HepG2 (cell line): Measurements from ENCODE around the gene FAM229B. TPM values are rescaled to one million over a fixed set of nuclear protein-coding genes. Genes with fewer than 3 reads are reported as not detected.

Source experiments
- ATAC-seq: fragments of 200-7000 bp; cut with Tn5 transposase; 3 replicates; pipeline ENCODE4 v1.9.1; 2020; ENCODE audit warnings: mild to moderate bottlenecking, moderate library complexity
- BruUV-seq: library from RNA; stranded (reverse); fragments of 400-500 nt; replicated peaks from 2 replicates; lab custom pipeline; 2021; lab: Mats Ljungman, UMichigan
- CTCF ChIA-PET: fragments of 300-600 bp; formaldehyde crosslinking; extraction: SDS; loops from one replicate; lab custom pipeline; 2021; ENCODE audit warnings: low total read pairs, inconsistent platforms, low intra/inter-chr PET ratio; lab: Yijun Ruan, JAX
- POLR2A ChIA-PET: fragments of 350-600 bp; sonication (Branson Sonifier 250); formaldehyde crosslinking; loops from one replicate; lab custom pipeline; 2020; ENCODE audit warnings: antibody characterized with exemption, inconsistent platforms; lab: Yijun Ruan, JAX
- DNase-seq: peaks from one replicate; pipeline ENCODE4 v3.0.0-alpha.2; 2015; ENCODE audit warnings: low spot score
- FAIRE-seq: peaks from 3 replicates; lab custom pipeline; 2011; peaks lifted over from hg19 to GRCh38; lab: Jason Lieb, UNC
- H2AFZ ChIP-seq: one replicate; pipeline ENCODE4 v1.6.1; 2011; ENCODE audit warnings: low read length, inconsistent platforms
- H3K27ac ChIP-seq: fragments of 300-600 bp; 3 replicates; pipeline ENCODE4 v1.8.0; 2011; ENCODE audit warnings: mixed run types, mild to moderate bottlenecking, mixed read lengths, low read length, inconsistent platforms; ENCODE audit not compliant: insufficient read depth; ENCODE audit errors: extremely low read length
- H3K27me3 ChIP-seq, 2 experiments: fragments of 200-600 bp in 1 of 2; 2 replicates in 1 of 2; 3 replicates in 1 of 2; pipeline versions ENCODE4 v1.6.0 to v1.8.0; 2011; ENCODE audit warnings: low read length in 2 of 2, mild to moderate bottlenecking in 2 of 2, moderate library complexity in 2 of 2, inconsistent platforms in 1 of 2; ENCODE audit not compliant: insufficient read depth in 2 of 2, control insufficient read depth in 1 of 2
- H3K36me3 ChIP-seq, 2 experiments: fragments of 200-600 bp in 1 of 2; replicated peaks in 1 of 2; 2 replicates in 1 of 2; 3 replicates in 1 of 2; pipeline versions ENCODE4 v1.5.1 to v1.8.0; 2011; ENCODE audit warnings: low read length in 2 of 2, inconsistent platforms in 1 of 2; ENCODE audit not compliant: insufficient read depth in 2 of 2, control insufficient read depth in 1 of 2
- H3K4me1 ChIP-seq: 2 replicates; pipeline ENCODE4 v1.5.1; 2012; ENCODE audit warnings: low read length, inconsistent platforms; ENCODE audit not compliant: insufficient read depth
- H3K4me2 ChIP-seq: 2 replicates; pipeline ENCODE4 v1.6.0; 2011; ENCODE audit warnings: low read depth, low read length, inconsistent platforms
- H3K4me3 ChIP-seq, 3 experiments: fragments of 200-600 bp in 1 of 3; sonication (generic), shearing (Covaris generic) in 1 of 3; replicated peaks in 1 of 3; 2 replicates each; pipeline ENCODE4 v1.5.1; 2011 to 2016; ENCODE audit warnings: low read length in 3 of 3, inconsistent platforms in 2 of 3, low read depth in 2 of 3, mild to moderate bottlenecking in 2 of 3, control low read depth in 1 of 3, mixed read lengths in 1 of 3; ENCODE audit not compliant: insufficient read depth in 1 of 3
- H3K79me2 ChIP-seq: one replicate; pipeline ENCODE4 v1.6.1; 2011; ENCODE audit warnings: low read length, inconsistent platforms; ENCODE audit not compliant: insufficient read depth
- H3K9ac ChIP-seq: 2 replicates; pipeline ENCODE4 v1.6.0; 2011; ENCODE audit warnings: mild to moderate bottlenecking, low read depth, low read length, inconsistent platforms; ENCODE audit not compliant: insufficient read depth
- H3K9me3 ChIP-seq: 2 replicates; pipeline ENCODE4 v1.5.1; 2012; ENCODE audit warnings: mild to moderate bottlenecking, low read length
- H4K20me1 ChIP-seq: 2 replicates; pipeline ENCODE4 v1.6.0; 2011; ENCODE audit warnings: inconsistent platforms, mild to moderate bottlenecking, low read length, moderate library complexity; ENCODE audit not compliant: insufficient read depth
- GATAD2A ChIP-seq: IDR thresholded peaks from 2 replicates; pipeline ENCODE4 v1.6.1; 2016
- ISX ChIP-seq: sonication (generic); formaldehyde crosslinking; conservative IDR thresholded peaks from 2 replicates; pipeline ENCODE4 v1.5.0; 2020; ENCODE audit warnings: missing genetic modification reagents
- JARID2 ChIP-seq: sonication (generic); formaldehyde crosslinking; IDR thresholded peaks from 2 replicates; pipeline ENCODE4 v1.8.1; 2023; ENCODE audit warnings: missing genetic modification reagents, inconsistent platforms; ENCODE audit not compliant: insufficient replicate concordance
- MAX ChIP-seq: IDR thresholded peaks from 2 replicates; pipeline ENCODE4 v1.6.1; 2012; ENCODE audit warnings: inconsistent platforms
- MIER2 ChIP-seq: IDR thresholded peaks from 2 replicates; pipeline ENCODE4 v1.6.1; 2016; ENCODE audit warnings: missing biosample characterization, missing genetic modification reagents
- POGZ ChIP-seq: sonication (generic); formaldehyde crosslinking; IDR thresholded peaks from 2 replicates; pipeline ENCODE4 v1.4.0; 2020; ENCODE audit warnings: mild to moderate bottlenecking, missing genetic modification reagents
- ZFP36L2 ChIP-seq: sonication (generic); formaldehyde crosslinking; IDR thresholded peaks from 2 replicates; pipeline ENCODE4 v1.4.0; 2020; ENCODE audit warnings: missing genetic modification reagents
- ZHX2 ChIP-seq, 2 experiments: sonication (generic) in 1 of 2; formaldehyde crosslinking in 1 of 2; IDR thresholded peaks; 2 replicates each; pipeline versions ENCODE4 v1.6.1 to v1.9.0; 2014 to 2022; ENCODE audit warnings: antibody characterized with exemption in 1 of 2, borderline replicate concordance in 1 of 2, inconsistent platforms in 1 of 2, low read depth in 1 of 2, missing genetic modification reagents in 1 of 2
- ZKSCAN1 ChIP-seq: fragments of 150-350 bp; IDR thresholded peaks from 2 replicates; pipeline ENCODE4 v1.6.1; 2014; ENCODE audit warnings: low read length
- ZNF253 ChIP-seq: sonication (generic); formaldehyde crosslinking; IDR thresholded peaks from 2 replicates; pipeline ENCODE4 v1.8.0; 2022; ENCODE audit warnings: mild to moderate bottlenecking, missing genetic modification reagents, borderline replicate concordance
- ZNF30 ChIP-seq: sonication (generic); formaldehyde crosslinking; IDR thresholded peaks from 2 replicates; pipeline ENCODE4 v1.5.0; 2020; ENCODE audit warnings: mild to moderate bottlenecking, missing genetic modification reagents
- WGBS: methylation state at CpG from one replicate; pipeline ENCODE4 v1.1.6; 2017; ENCODE audit warnings: low lambda C conversion rate; 5-methylcytosine and 5-hydroxymethylcytosine counted together
- in situ Hi-C: cut with HindIII; loops from 2 replicates; pipeline ENCODE4 v1.10.0; 2017; ENCODE audit warnings: low pct_unique_long_range_greater_than_20kb; ENCODE audit not compliant: extremely low pct_ligation_motif_present
- intact Hi-C: fragments of 100-400 bp; cut with micrococcal nuclease; formaldehyde crosslinking; loops from one replicate; pipeline ENCODE4 v1.10.0; 2022; ENCODE audit not compliant: unreplicated experiment
- polyA plus RNA-seq, 8 experiments: library from polyadenylated mRNA; depleted of rRNA in 3 of 8; stranded (reverse) in 7 of 8; unstranded in 1 of 8; fragments of >200 nt; fragmentation: Illumina TruSeq in 4 of 8; extraction: Trizol in 4 of 8; gene quantifications; 2 replicates each; pipeline versions ENCODE4 v1.2.1 to v1.2.3, GENCODE V29; 2011 to 2016; ENCODE audit warnings: low read depth in 4 of 8, missing spikeins in 1 of 8, mixed read lengths in 1 of 8; ENCODE audit not compliant: insufficient read depth in 1 of 8
- total RNA-seq, 5 experiments: library from RNA; depleted of rRNA; stranded (reverse); fragments of >200 nt; fragmentation: Illumina TruSeq; extraction: Trizol; gene quantifications; 2 replicates each; pipeline ENCODE4 v1.2.3, GENCODE V29; 2016; ENCODE audit warnings: low read depth in 1 of 5
- TF ChIP-seq, protein P1 (sequence below): sonication (generic); formaldehyde crosslinking; IDR thresholded peaks from 2 replicates; pipeline ENCODE4 v1.5.0; 2020; ENCODE audit warnings: mild to moderate bottlenecking, missing genetic modification reagents, borderline replicate concordance
- TF ChIP-seq, protein P2 (sequence below): IDR thresholded peaks from 2 replicates; pipeline ENCODE4 v1.6.1; 2016; ENCODE audit warnings: control low read depth

FAM229B gene
- total and polyA plus RNA-seq, 2 of the 13 experiments (the other 11 are each of a cell fraction or from before 2014, with no cell fraction given) = 11.3 to 19.5 TPM

GRCh38 chr6:112114577-112115223 lies 27.3 kb downstream of the FAM229B start:
- intact Hi-C loops (no loop called here), in situ Hi-C loops (no loop called here)
- Histone ChIP-seq H4K20me1 (no peaks in the 10 kb centered on the region), H3K4me2 (no peak overlapping the region), H3K4me1 (no peaks in the 10 kb centered on the region), H3K9ac (no peak overlapping the region), H3K36me3 (no peaks in the 10 kb centered on the region), H3K4me3 (no peak overlapping the region), H3K9me3 (no peaks in the 10 kb centered on the region), H3K27me3 (no peaks in the 10 kb centered on the region; a peak in 1 of 5 replicates), H3K79me2 (no peaks in the 10 kb centered on the region), H2AFZ (no peak overlapping the region), H3K27ac (no peak overlapping the region)
- no peak for ATAC-seq
- POLR2A ChIA-PET = no interaction called here
- no TSS peak for BruUV-seq
- DNase-seq = no peak
- FAIRE-seq = peak; percentile 12
- WGBS = 26% methylated on average over 3 of the region's 3 CpGs
- CTCF ChIA-PET = no interaction called here
- TF ChIP-seq ZFP36L2 (CRISPR knock-in tag) (no peak), ZNF30 (CRISPR knock-in tag) (no peak), JARID2 (no peak), MAX (no peak), ZHX2 (IDR thresholded peaks at IDR 0.05; ENCODE audit: low read depth) (no peak), ZHX2 (CRISPR knock-in tag; IDR thresholded peaks at IDR 0.05; ENCODE audit: borderline replicate concordance) (no peak), GATAD2A (CRISPR knock-in tag) (no peak), MIER2 (no peak), ZNF253 (CRISPR knock-in tag) (no peak), ISX (CRISPR knock-in tag) (no peak), ZKSCAN1 (no peak), POGZ (no peak)
- TF ChIP-seq, protein P1, sequence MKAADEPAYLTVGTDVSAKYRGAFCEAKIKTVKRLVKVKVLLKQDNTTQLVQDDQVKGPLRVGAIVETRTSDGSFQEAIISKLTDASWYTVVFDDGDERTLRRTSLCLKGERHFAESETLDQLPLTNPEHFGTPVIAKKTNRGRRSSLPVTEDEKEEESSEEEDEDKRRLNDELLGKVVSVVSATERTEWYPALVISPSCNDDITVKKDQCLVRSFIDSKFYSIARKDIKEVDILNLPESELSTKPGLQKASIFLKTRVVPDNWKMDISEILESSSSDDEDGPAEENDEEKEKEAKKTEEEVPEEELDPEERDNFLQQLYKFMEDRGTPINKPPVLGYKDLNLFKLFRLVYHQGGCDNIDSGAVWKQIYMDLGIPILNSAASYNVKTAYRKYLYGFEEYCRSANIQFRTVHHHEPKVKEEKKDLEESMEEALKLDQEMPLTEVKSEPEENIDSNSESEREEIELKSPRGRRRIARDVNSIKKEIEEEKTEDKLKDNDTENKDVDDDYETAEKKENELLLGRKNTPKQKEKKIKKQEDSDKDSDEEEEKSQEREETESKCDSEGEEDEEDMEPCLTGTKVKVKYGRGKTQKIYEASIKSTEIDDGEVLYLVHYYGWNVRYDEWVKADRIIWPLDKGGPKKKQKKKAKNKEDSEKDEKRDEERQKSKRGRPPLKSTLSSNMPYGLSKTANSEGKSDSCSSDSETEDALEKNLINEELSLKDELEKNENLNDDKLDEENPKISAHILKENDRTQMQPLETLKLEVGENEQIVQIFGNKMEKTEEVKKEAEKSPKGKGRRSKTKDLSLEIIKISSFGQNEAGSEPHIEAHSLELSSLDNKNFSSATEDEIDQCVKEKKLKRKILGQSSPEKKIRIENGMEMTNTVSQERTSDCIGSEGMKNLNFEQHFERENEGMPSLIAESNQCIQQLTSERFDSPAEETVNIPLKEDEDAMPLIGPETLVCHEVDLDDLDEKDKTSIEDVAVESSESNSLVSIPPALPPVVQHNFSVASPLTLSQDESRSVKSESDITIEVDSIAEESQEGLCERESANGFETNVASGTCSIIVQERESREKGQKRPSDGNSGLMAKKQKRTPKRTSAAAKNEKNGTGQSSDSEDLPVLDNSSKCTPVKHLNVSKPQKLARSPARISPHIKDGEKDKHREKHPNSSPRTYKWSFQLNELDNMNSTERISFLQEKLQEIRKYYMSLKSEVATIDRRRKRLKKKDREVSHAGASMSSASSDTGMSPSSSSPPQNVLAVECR = no peak
- TF ChIP-seq, protein P2, sequence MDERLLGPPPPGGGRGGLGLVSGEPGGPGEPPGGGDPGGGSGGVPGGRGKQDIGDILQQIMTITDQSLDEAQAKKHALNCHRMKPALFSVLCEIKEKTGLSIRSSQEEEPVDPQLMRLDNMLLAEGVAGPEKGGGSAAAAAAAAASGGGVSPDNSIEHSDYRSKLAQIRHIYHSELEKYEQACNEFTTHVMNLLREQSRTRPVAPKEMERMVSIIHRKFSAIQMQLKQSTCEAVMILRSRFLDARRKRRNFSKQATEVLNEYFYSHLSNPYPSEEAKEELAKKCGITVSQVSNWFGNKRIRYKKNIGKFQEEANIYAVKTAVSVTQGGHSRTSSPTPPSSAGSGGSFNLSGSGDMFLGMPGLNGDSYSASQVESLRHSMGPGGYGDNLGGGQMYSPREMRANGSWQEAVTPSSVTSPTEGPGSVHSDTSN (CRISPR knock-in tag) = no peak
